HCT116 (cell line): ENCODE results near the gene DDX56. TPM values are rescaled to one million over a fixed set of nuclear protein-coding genes. Genes with fewer than 3 reads are reported as not detected.

ENCODE experiments used
- ATAC-seq: fragments of 200-7000 bp; cut with Tn5 transposase; 2 replicates; pipeline ENCODE4 v1.9.1; 2020; ENCODE audit warnings: mild to moderate bottlenecking, moderate library complexity
- BruUV-seq: library from RNA; stranded (reverse); fragments of 400-500 nt; replicated peaks from 2 replicates; lab custom pipeline; 2021; lab: Mats Ljungman, UMichigan
- CTCF ChIA-PET: fragments of 300-600 bp; sonication (Branson Sonifier 250); formaldehyde crosslinking; loops from one replicate; lab custom pipeline; 2021; ENCODE audit warnings: antibody characterized with exemption; lab: Charles Lee
- POLR2A ChIA-PET: fragments of 300-600, 350-600 bp; sonication (Branson Sonifier 250); formaldehyde crosslinking; loops from one replicate; lab custom pipeline; 2021; ENCODE audit warnings: antibody characterized with exemption; lab: Charles Lee
- RAD21 ChIA-PET, 2 experiments: fragments of 300-600 bp; sonication (Branson Sonifier 250); formaldehyde crosslinking; loops; one replicate each; lab custom pipeline; 2023; ENCODE audit warnings: low total read pairs in 2 of 2; ENCODE audit not compliant: uncharacterized antibody in 2 of 2, unreplicated experiment in 2 of 2, low non-redundant PET in 1 of 2; lab: Charles Lee
- DNase-seq: peaks from one replicate; pipeline ENCODE4 v3.0.0-alpha.2; 2010; ENCODE audit warnings: low read depth, low spot score
- H2AFZ ChIP-seq: fragments of 200-600 bp; shearing (Covaris generic), sonication (generic); 2 replicates; pipeline ENCODE4 v1.6.1; 2017; ENCODE audit warnings: low read depth, mixed run types, mixed read lengths, antibody characterized with exemption, low read length; ENCODE audit not compliant: poor library complexity, severe bottlenecking
- H3K27ac ChIP-seq: 2 replicates; pipeline ENCODE4 v1.5.1; 2012; ENCODE audit warnings: low read depth, low read length
- H3K27me3 ChIP-seq: fragments of 200-600 bp; sonication (generic); 2 replicates; pipeline ENCODE4 v1.6.1; 2016; ENCODE audit warnings: mixed run types, low read length, mixed read lengths; ENCODE audit not compliant: insufficient read depth
- H3K36me3 ChIP-seq, 2 experiments: fragments of 200-500 bp in 1 of 2; fragments of 200-600 bp in 1 of 2; sonication (Bioruptor generic) in 1 of 2; sonication (generic) in 1 of 2; 2 replicates each; pipeline versions ENCODE4 v1.5.1 to v1.6.1; 2014 to 2016; ENCODE audit warnings: low read length in 2 of 2, inconsistent platforms in 1 of 2, mixed read lengths in 1 of 2, mixed run types in 1 of 2; ENCODE audit not compliant: insufficient read depth in 2 of 2, control insufficient read depth in 1 of 2
- H3K4me1 ChIP-seq, 2 experiments: fragments of 200-600 bp in 1 of 2; sonication (generic) in 1 of 2; 2 replicates each; pipeline versions ENCODE4 v1.5.1 to v1.6.1; 2012 to 2017; ENCODE audit warnings: low read length in 2 of 2, inconsistent platforms in 1 of 2, mild to moderate bottlenecking in 1 of 2, mixed read lengths in 1 of 2, mixed run types in 1 of 2, moderate library complexity in 1 of 2; ENCODE audit not compliant: insufficient read depth in 2 of 2, control insufficient read depth in 1 of 2
- H3K4me2 ChIP-seq: fragments of 200-600 bp; sonication (generic); 2 replicates; pipeline ENCODE4 v1.6.1; 2017; ENCODE audit warnings: mixed run types, low read length, mixed read lengths
- H3K4me3 ChIP-seq, 2 experiments: fragments of 200-600 bp in 1 of 2; sonication (generic) in 1 of 2; replicated peaks in 1 of 2; 2 replicates each; pipeline ENCODE4 v1.5.1; 2011 to 2016; ENCODE audit warnings: low read length in 2 of 2, control low read depth in 1 of 2, low read depth in 1 of 2, mild to moderate bottlenecking in 1 of 2, mixed read lengths in 1 of 2, mixed run types in 1 of 2
- H3K79me2 ChIP-seq: fragments of 200-600 bp; sonication (generic); 2 replicates; pipeline ENCODE4 v1.6.1; 2017; ENCODE audit warnings: mild to moderate bottlenecking, mixed run types, low read length, moderate library complexity, mixed read lengths; ENCODE audit not compliant: insufficient read depth
- H3K9ac ChIP-seq: fragments of 200-600 bp; sonication (generic); 2 replicates; pipeline ENCODE4 v1.6.1; 2016; ENCODE audit warnings: low read length, mixed read lengths
- H3K9me2 ChIP-seq: fragments of 200-600 bp; sonication (generic), shearing (Covaris generic); 2 replicates; pipeline ENCODE4 v1.6.1; 2017; ENCODE audit warnings: mixed run types, mild to moderate bottlenecking, moderate library complexity; ENCODE audit not compliant: insufficient read depth
- H3K9me3 ChIP-seq, 2 experiments: fragments of 200-500 bp in 1 of 2; fragments of 200-600 bp in 1 of 2; sonication (Bioruptor generic) in 1 of 2; sonication (generic) in 1 of 2; 2 replicates each; pipeline ENCODE4 v1.6.1; 2014 to 2017; ENCODE audit warnings: low read length in 2 of 2, mixed read lengths in 2 of 2, inconsistent platforms in 1 of 2, low read depth in 1 of 2, mild to moderate bottlenecking in 1 of 2, mixed run types in 1 of 2, moderate library complexity in 1 of 2; ENCODE audit not compliant: control insufficient read depth in 1 of 2, insufficient read depth in 1 of 2
- H4K20me1 ChIP-seq: fragments of 200-600 bp; sonication (generic), shearing (Covaris generic); 2 replicates; pipeline ENCODE4 v1.6.1; 2017; ENCODE audit warnings: mixed run types, mild to moderate bottlenecking, moderate library complexity; ENCODE audit not compliant: insufficient read depth
- EGR1 ChIP-seq: IDR thresholded peaks from 2 replicates; pipeline ENCODE4 v1.6.1; 2012; ENCODE audit warnings: low read depth
- EZH2 ChIP-seq: fragments of 200-600 bp; sonication (generic); IDR thresholded peaks from 2 replicates; pipeline ENCODE4 v1.6.1; 2017; ENCODE audit warnings: antibody characterized with exemption, mixed run types
- MAX ChIP-seq: IDR thresholded peaks from 2 replicates; pipeline ENCODE4 v1.6.1; 2012
- POLR2A ChIP-seq: IDR thresholded peaks from 2 replicates; pipeline ENCODE4 v1.7.0; 2011; ENCODE audit warnings: borderline replicate concordance; ENCODE audit not compliant: insufficient read depth, insufficient read length; ENCODE audit errors: extremely low read depth
- POLR2AphosphoS5 ChIP-seq: IDR thresholded peaks from 2 replicates; pipeline ENCODE4 v1.6.1; 2011; ENCODE audit warnings: mild to moderate bottlenecking, low read depth, low read length, moderate library complexity
- RAD21 ChIP-seq: IDR thresholded peaks from 2 replicates; pipeline ENCODE4 v1.6.1; 2012; ENCODE audit warnings: low read depth, mild to moderate bottlenecking
- TCF7L2 ChIP-seq: IDR thresholded peaks from 2 replicates; pipeline ENCODE4 v1.7.0; 2011; ENCODE audit warnings: borderline replicate concordance, inconsistent platforms; ENCODE audit not compliant: insufficient read depth, insufficient read length; ENCODE audit errors: extremely low read depth
- YY1 ChIP-seq: IDR thresholded peaks from 2 replicates; pipeline ENCODE4 v1.6.1; 2011; ENCODE audit warnings: low read length, low read depth, moderate library complexity, mild to moderate bottlenecking; ENCODE audit not compliant: insufficient replicate concordance; ENCODE audit errors: extremely low read depth
- ZFX ChIP-seq: fragments of 450-650 bp; IDR thresholded peaks from 2 replicates; pipeline ENCODE4 v1.6.1; 2017
- ZNF274 ChIP-seq: fragments of 200-500 bp; sonication (Bioruptor generic); IDR thresholded peaks from 2 replicates; pipeline ENCODE4 v1.6.1; 2014; ENCODE audit warnings: mild to moderate bottlenecking, low read depth, low read length, inconsistent platforms
- intact Hi-C: fragments of 100-400 bp; cut with micrococcal nuclease; formaldehyde crosslinking; loops from 2 replicates; pipeline ENCODE4 v1.10.0; 2022
- total RNA-seq: library from RNA; stranded (reverse); gene quantifications from one replicate; pipeline ENCODE4 v1.2.1, GENCODE V29; 2021; ENCODE audit not compliant: unreplicated experiment
- TF ChIP-seq, protein P1 (sequence below), 3 experiments: fragments of 200-600 bp in 1 of 3; sonication (generic) in 1 of 3; IDR thresholded peaks in 2 of 3; conservative IDR thresholded peaks in 1 of 3; 2 replicates each; pipeline ENCODE4 v1.5.1; 2012 to 2017; ENCODE audit warnings: low read depth in 2 of 3, low read length in 2 of 3, antibody characterized with exemption in 1 of 3, borderline replicate concordance in 1 of 3, control low read depth in 1 of 3, mild to moderate bottlenecking in 1 of 3, mixed read lengths in 1 of 3, mixed run types in 1 of 3, moderate library complexity in 1 of 3; ENCODE audit not compliant: insufficient read depth in 1 of 3
- TF ChIP-seq, protein P2 (sequence below): IDR thresholded peaks from 2 replicates; pipeline ENCODE4 v1.6.1; 2011; ENCODE audit warnings: mild to moderate bottlenecking, low read length, moderate library complexity; ENCODE audit not compliant: insufficient replicate concordance; ENCODE audit errors: extremely low read depth

The DDX56 gene
- total RNA-seq, 1 experiment from 2014 or later = 119 TPM

GRCh38 chr7:44534501-44534900 lies 39.2 kb downstream of the DDX56 start:
- no TSS peak for BruUV-seq
- Histone ChIP-seq H3K9me3 (no peaks in the 10 kb centered on the region), H3K9ac (no peak overlapping the region), H3K4me1 (peaks cover 0 to 12% of the 10 kb centered on the region in 2 experiments; a peak in 2 of 4 replicates), H3K27ac (no peak overlapping the region), H3K9me2 (no peaks in the 10 kb centered on the region), H2AFZ (no peak overlapping the region), H3K27me3 (no peaks in the 10 kb centered on the region), H3K36me3 (no peaks in the 10 kb centered on the region), H3K79me2 (no peaks in the 10 kb centered on the region), H4K20me1 (no peaks in the 10 kb centered on the region), H3K4me3 (no peak overlapping the region), H3K4me2 (no peak overlapping the region)
- ChIA-PET POLR2A (no interaction called here), CTCF (interaction anchor here (0.6 to 1.6 kb wide), 11 partner anchors 10 to 294 kb away, joined by 3 to 14 read pairs (median 5); partner anchors contain the start of genes DDX56 and NUDCD3), RAD21 (no interaction called here)
- peak; percentile 43 for DNase-seq
- intact Hi-C loops = no loop called here
- peak; percentile 97 for ATAC-seq
- peak; percentile 44 for TF ChIP-seq RAD21
- no peak for TF ChIP-seq ZFX
- TF ChIP-seq, protein P1, sequence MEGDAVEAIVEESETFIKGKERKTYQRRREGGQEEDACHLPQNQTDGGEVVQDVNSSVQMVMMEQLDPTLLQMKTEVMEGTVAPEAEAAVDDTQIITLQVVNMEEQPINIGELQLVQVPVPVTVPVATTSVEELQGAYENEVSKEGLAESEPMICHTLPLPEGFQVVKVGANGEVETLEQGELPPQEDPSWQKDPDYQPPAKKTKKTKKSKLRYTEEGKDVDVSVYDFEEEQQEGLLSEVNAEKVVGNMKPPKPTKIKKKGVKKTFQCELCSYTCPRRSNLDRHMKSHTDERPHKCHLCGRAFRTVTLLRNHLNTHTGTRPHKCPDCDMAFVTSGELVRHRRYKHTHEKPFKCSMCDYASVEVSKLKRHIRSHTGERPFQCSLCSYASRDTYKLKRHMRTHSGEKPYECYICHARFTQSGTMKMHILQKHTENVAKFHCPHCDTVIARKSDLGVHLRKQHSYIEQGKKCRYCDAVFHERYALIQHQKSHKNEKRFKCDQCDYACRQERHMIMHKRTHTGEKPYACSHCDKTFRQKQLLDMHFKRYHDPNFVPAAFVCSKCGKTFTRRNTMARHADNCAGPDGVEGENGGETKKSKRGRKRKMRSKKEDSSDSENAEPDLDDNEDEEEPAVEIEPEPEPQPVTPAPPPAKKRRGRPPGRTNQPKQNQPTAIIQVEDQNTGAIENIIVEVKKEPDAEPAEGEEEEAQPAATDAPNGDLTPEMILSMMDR (IDR thresholded peaks at IDR 0.05 in 2 of 3, conservative IDR thresholded peaks at IDR 0.05 in 1 of 3; ENCODE audit: borderline replicate concordance in 1 of 3, insufficient read depth in 1 of 3, low read depth in 2 of 3, low read length in 2 of 3) = peak; percentile 21 to 92 (median 86); a peak in 5 of 6 replicates

- ChIA-PET CTCF (interaction anchor here (0.6 to 1.6 kb wide), 9 partner anchors 10 to 293 kb away, joined by 3 to 14 read pairs (median 5); partner anchors contain the start of genes DDX56 and NUDCD3), RAD21 (no interaction called here), POLR2A (no interaction called here)
- intact Hi-C loops = no loop called here
- BruUV-seq = no TSS peak
- DNase-seq (no peak), ATAC-seq (no peak)
- Histone ChIP-seq H4K20me1 (no peaks in the 10 kb centered on the region), H3K79me2 (no peaks in the 10 kb centered on the region), H3K4me2 (no peak overlapping the region), H2AFZ (no peak overlapping the region), H3K9me2 (no peaks in the 10 kb centered on the region), H3K9ac (no peak overlapping the region), H3K36me3 (no peaks in the 10 kb centered on the region), H3K9me3 (no peaks in the 10 kb centered on the region), H3K27ac (no peak overlapping the region), H3K27me3 (no peaks in the 10 kb centered on the region), H3K4me3 (no peak overlapping the region), H3K4me1 (peaks cover 0 to 12% of the 10 kb centered on the region in 2 experiments; a peak in 2 of 4 replicates)
- TF ChIP-seq ZFX (no peak), EGR1 (no peak), POLR2A (no peak), POLR2AphosphoS5 (no peak), YY1 (no peak), TCF7L2 (no peak), EZH2 (no peak), ZNF274 (no peak), MAX (no peak)
- TF ChIP-seq, protein P2, sequence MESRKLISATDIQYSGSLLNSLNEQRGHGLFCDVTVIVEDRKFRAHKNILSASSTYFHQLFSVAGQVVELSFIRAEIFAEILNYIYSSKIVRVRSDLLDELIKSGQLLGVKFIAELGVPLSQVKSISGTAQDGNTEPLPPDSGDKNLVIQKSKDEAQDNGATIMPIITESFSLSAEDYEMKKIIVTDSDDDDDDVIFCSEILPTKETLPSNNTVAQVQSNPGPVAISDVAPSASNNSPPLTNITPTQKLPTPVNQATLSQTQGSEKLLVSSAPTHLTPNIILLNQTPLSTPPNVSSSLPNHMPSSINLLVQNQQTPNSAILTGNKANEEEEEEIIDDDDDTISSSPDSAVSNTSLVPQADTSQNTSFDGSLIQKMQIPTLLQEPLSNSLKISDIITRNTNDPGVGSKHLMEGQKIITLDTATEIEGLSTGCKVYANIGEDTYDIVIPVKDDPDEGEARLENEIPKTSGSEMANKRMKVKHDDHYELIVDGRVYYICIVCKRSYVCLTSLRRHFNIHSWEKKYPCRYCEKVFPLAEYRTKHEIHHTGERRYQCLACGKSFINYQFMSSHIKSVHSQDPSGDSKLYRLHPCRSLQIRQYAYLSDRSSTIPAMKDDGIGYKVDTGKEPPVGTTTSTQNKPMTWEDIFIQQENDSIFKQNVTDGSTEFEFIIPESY = no peak
- TF ChIP-seq, protein P1 (IDR thresholded peaks at IDR 0.05 in 2 of 3, conservative IDR thresholded peaks at IDR 0.05 in 1 of 3; ENCODE audit: borderline replicate concordance in 1 of 3, insufficient read depth in 1 of 3, low read depth in 2 of 3, low read length in 2 of 3) = no peak
These were observed 39.6 kb downstream of the DDX56 start for GRCh38 chr7:44534087-44534486.
